Erythroblast (primary cell): ENCODE data around the gene AOAH.
"Not testable (repeated sequence)": the region's sequence is repeated elsewhere in the genome, so short reads cannot be mapped to it uniquely, and the experiment has no call there.

Source experiments
- DNase-seq, 2 experiments: peaks; one replicate each; lab custom pipeline; 2025; lab: John Stamatoyannopoulos, UW
- GATA1 ChIP-seq: IDR thresholded peaks from 2 replicates; pipeline ENCODE4 v1.6.1; 2011; ENCODE audit warnings: low read depth, mild to moderate bottlenecking, control low read depth, low read length, moderate library complexity
- POLR2A ChIP-seq: IDR thresholded peaks from 2 replicates; pipeline ENCODE4 v1.6.1; 2011; ENCODE audit warnings: mild to moderate bottlenecking, low read length

AOAH gene

GRCh38 chr7:36473454-36474282, 250.6 kb downstream of the AOAH start:
- peak; percentile 28 to 54 for DNase-seq
- no peak for TF ChIP-seq GATA1
- TF ChIP-seq POLR2A: no peak

- TF ChIP-seq GATA1: no peak
- TF ChIP-seq POLR2A: no peak
Observed at GRCh38 chr7:36472141-36472729, 252.1 kb downstream of the AOAH start.

GRCh38 chr7:36469236-36469635, 255.1 kb downstream of the AOAH start:
- TF ChIP-seq GATA1 (no peak), POLR2A (no peak)
- DNase-seq: no peak

More at GRCh38 chr7:36472141-36472729, 252.1 kb downstream of the AOAH start:
- no peak for DNase-seq

GRCh38 chr7:36468370-36469101, 255.8 kb downstream of the AOAH start:
- TF ChIP-seq GATA1: no peak
- no peak for TF ChIP-seq POLR2A
- no peak for DNase-seq

GRCh38 chr7:36466001-36466400, 258.3 kb downstream of the AOAH start:
- DNase-seq: not testable (repeated sequence)

GRCh38 chr7:36464271-36464670, 260.0 kb downstream of the AOAH start:
- TF ChIP-seq POLR2A (no peak), GATA1 (no peak)
- no peak for DNase-seq
